HuH-7 (cell line): ENCODE results near the gene KRT40.

Source experiments
- DNase-seq: peaks from one replicate; pipeline ENCODE4 v3.0.0; 2011; ENCODE audit warnings: low spot score

KRT40 gene

DNA sequence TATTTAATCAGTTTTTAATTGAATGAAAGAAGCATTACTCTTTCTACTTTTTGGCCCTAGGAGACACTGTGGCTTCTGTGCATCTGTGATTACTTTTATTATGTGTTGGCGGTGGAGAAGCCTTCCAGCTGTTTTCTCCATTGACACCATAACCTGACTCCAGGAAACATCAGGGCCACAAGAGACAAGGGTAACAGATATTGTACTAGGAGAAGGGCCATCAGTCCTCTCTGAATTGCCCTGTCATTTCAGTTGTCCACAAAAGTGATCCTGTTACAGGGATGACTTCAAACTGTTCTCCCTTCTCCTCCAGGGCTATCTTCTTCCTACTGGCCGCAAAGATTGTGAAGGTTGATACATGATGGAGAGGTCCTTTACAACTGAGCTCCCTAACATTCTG, 32.0 kb downstream of the KRT40 start:
- no peak for DNase-seq

DNA sequence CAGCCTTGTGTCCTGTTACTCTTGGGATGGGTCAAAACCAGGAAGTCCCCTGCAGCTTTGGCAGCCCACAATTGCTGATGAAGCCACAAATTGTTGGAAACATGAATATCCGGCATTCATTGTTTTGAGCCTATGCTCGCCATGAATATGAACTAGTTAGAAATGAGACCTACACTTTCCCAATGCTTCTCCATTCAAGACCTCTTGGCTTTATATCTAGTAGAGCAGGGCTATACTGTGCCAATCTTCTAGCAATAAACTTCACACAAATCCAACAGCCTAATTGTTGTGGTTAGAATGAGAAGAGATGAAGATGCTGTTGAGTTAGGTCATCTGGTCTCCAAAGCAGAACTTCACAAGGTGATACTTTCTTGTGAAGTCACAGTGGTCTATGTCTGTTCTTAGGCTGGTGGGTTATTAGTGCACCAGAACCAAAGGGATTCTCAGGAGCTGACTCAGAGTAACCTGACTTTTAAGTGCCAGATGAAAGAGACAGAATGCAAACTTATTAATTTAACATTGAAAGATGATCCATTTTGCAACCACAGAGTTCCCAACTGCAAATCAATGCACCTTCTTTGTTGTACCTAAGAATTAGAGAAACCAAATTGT, 33.0 kb downstream of the KRT40 start:
- no peak for DNase-seq

DNA sequence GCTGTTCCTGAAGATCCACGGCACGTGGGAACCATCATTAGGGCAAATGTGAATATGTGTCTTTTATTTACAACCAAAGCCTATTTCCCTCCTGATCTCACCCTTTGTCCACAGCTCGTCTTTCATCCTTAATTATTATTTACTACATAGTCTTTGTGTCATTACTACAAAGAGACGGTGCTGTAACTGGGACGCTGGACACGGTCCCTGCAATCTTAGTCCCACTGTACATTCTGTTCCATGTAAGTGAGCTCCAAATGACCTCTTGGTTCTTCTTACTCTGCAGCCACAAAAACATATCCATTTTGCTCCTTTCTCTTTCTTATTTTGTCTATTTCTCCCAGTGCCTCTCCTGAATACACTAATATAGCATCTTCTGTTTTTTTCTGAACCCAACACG, 34.0 kb downstream of the KRT40 start:
- no peak for DNase-seq

DNA sequence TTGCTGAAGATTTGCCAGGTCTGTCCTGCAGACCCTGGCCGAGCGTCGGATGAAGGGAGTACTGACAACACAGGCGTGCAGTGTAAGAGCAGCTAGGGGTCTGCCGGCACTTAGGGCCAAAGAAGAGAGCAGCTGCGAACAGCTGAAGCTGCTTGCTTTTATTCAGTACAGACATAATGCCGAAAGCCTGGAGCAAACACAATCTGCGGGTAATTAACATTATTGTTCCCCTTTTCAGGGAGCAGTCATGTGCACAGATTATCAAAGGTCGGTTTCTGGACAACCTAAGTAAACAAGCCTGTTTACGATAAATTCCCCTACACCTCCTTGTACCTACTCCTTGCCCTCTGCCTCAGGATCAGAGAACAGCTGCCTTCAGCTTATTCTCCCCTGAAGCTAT, 34.7 kb downstream of the KRT40 start:
- DNase-seq, result no peak

DNA sequence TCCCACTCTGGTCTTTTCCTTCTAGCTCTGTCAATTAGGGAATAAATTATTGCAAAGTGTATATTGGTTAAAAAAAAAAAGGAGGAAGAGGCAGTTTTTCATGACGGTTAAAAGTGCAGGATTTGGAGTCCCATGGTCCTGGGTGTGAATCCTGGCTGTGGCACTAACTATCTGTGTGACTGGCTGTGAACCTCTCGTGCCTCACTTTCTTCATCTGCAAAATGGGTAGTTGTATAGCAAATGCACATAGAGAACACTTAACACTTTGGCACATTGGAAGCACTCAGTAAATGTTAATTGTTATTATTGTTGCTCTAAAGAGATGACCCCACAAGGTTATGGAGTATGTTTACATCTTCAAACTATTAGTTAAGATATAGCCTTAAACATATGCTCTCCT, 36.2 kb downstream of the KRT40 start:
- no peak for DNase-seq

- no peak for DNase-seq
These were observed 38.7 kb downstream of the KRT40 start for GRCh38 chr17:40945414-40945813.

DNA sequence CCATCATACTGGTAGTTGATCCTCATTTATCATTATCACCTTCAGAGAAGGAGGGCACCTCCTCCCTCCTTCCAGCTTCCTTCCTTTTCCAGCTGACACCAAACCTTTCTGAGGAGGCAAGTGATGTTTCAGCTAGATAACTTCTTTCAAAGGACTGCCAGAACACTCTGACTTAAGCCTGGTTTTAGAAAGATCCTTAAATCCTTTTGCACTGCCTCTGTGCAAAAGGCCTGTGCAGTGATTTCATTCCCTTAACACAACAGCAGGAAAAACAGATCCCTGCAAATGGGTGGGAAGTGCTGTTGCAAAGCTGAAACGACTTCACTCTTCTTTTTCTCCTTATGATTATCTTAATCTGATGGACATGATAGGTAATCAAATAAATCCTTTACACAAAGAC, 39.6 kb downstream of the KRT40 start:
- DNase-seq, result no peak

GRCh38 chr17:40942553-40942952, 41.6 kb downstream of the KRT40 start:
- DNase-seq, result no peak

- no peak for DNase-seq
These were observed 43.9 kb downstream of the KRT40 start for GRCh38 chr17:40940266-40940665.

DNA sequence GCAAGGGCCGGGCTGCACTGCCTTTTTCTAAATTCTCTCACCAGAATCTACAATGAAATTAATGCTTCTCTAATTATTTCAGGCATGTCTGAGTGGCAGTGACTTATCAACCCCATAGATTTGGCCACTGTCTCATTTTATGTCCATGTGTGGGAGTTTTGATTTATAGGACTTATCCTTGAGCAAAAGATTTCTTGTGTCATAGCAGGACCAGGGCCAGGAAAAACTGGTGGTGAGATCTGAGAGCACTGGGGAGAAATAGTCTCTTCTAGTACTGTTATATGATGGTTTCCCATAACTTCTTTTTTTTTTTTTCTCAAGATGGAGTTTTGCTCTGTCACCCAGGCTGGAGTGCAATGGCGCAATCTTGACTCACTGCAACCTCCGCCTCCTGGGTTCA, 45.1 kb downstream of the KRT40 start:
- DNase-seq, result no peak

DNA sequence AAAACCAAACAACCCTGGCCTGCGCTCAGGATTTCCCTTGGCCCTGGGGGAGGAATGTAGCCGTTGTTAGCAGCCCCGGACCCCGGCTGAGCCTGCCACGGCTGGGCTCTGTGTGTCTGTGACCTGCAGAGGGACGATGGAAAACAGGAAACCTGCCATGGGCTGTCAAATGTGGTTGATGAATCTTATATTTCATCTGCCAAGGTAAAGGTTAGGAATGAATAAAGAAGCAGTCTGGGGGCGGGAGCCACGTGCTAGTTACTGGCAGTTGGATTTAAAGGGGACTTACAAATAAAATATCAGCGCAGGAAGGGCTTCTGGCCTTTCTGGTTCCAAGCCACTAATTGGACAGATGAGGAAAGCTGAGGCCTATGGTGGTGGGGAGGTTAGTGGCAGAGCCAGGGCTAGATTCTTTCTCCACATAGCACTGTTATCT, 46.7 kb downstream of the KRT40 start, which contains the start of gene KRT23:
KRT23 (minus strand) TSS at position 263 of the 436 bp plus-strand sequence. CDS start 1,043 bp downstream, outside the sequence.
- no peak for DNase-seq

- no peak for DNase-seq
These were observed 47.1 kb downstream of the KRT40 start for GRCh38 chr17:40936976-40937375.

- DNase-seq, result peak; percentile 53
These were observed 47.6 kb downstream of the KRT40 start for GRCh38 chr17:40936437-40936971.

DNA sequence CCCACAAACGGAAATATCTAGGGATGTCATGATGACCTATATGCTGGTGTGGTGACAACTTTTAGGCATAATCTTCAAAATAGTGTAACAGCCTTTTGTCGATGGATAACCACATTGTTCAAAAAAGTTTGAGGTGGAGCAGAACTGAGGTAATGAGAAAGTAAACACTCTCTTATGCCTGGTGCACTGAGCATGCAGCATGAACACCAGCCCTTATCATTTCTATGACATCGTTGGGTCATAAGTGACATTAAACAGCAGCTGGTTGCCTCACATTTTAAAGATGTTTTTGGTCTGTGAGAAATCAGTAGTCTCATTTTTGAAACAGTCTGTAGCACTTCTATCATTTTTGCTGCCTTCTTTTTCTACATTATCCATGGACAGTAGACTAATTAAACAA, 48.5 kb downstream of the KRT40 start:
- DNase-seq, result no peak

GRCh38 chr17:40932608-40933007, 51.5 kb downstream of the KRT40 start:
- no peak for DNase-seq

- no peak for DNase-seq
These were observed 52.8 kb downstream of the KRT40 start for GRCh38 chr17:40931311-40931710.
